Left ventricle myocardium superior (tissue), 1 donor: ENCODE measurements around the gene EPS15. TPM values are rescaled to one million over a fixed set of nuclear protein-coding genes. Genes with fewer than 3 reads are reported as not detected.
"Not testable (repeated sequence)": the region's sequence is repeated elsewhere in the genome, so short reads cannot be mapped to it uniquely, and the experiment has no call there.

Experiments
- ATAC-seq: fragments of 200-7000 bp; cut with Tn5 transposase; one replicate; pipeline ENCODE4 v1.9.1; 2020; ENCODE audit warnings: mild to moderate bottlenecking, moderate library complexity
- DNase-seq: peaks from one replicate; pipeline ENCODE4 v3.0.0-alpha.2; 2020
- intact Hi-C: fragments of 100-400 bp; cut with micrococcal nuclease; formaldehyde crosslinking; loops from one replicate; pipeline ENCODE4 v1.11.0; 2022
- total RNA-seq: library from RNA; stranded (reverse); fragmentation: NEBNext Ultra II Directional; extraction: Animal tissue kit (Norgen Biotek cat#: 25700); gene quantifications from one replicate; pipeline ENCODE4 v1.2.1, GENCODE V29; 2021
- donor health status: DM: no; HTN: yes; CAD: no; lungs with severe emphysema.

EPS15 gene
- total RNA-seq, 1 donor from 2014 or later, result 71.6 TPM

GRCh38 chr1:51414811-51415210 lies 104.3 kb downstream of the EPS15 start:
- DNase-seq (no peak), ATAC-seq (no peak)
- intact Hi-C loops, result no loop called here

DNA sequence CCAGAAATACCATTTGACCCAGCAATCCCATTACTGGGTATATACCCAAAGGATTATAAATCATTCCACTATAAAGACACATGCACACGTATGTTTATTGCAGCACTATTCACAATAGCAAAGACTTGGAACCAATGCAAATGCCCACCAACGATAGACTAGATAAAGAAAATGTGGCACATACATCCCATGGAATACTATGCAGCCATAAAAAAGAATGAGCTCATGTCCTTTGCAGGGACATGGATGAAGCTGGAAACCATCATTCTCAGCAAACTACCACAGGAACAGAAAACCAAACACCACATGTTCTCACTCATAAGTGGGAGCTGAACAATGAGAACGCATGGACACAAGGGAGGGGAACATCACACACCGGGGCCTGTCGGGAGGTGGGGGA lies 107.2 kb downstream of the EPS15 start:
- intact Hi-C loops, DNase-seq, ATAC-seq: not testable (repeated sequence)

- intact Hi-C loops, result no loop called here
Measured at GRCh38 chr1:51410568-51411460, 108.3 kb downstream of the EPS15 start.

DNA sequence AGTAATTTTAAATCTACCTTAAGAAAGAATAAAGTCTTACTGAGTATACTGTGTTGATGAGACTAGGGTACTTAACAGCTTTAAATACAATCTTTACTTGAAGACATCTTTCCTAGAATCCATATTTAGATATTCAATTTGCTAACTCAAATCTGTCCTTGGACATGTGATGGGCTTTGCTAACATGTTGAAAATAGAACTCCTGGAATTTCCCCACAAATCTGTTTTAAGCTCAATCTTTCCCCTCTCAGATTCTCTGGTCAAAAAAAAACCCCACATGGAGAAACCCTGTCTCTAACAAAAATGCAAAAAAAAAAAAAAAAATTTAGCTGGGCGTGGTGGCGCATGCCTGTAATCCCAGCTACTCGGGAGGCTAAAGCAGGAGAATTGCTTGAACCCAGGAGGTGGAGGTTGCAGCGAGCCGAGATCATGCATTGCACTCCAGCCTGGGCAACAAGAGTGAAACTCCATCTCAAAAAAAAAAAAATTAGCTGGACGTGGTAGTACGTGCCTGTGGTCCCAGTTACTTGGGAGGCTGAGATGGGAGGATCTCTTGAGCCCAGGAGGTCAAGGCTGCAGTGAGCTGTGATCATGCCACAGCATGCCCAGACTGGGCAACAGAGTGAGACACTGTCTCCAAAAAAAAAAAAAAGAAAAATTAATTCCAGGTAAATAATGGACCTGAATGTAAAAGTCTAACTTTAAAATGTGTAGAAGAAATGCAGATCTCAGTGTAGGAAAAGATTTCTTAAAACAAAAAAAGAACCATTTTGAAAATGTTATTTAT lies 109.1 kb downstream of the EPS15 start:
- intact Hi-C loops, ATAC-seq, DNase-seq: not testable (repeated sequence)

More at GRCh38 chr1:51410568-51411460, 108.3 kb downstream of the EPS15 start:
- DNase-seq, result no peak
- peak; percentile 65 for ATAC-seq

GRCh38 chr1:51392241-51392640 lies 126.8 kb downstream of the EPS15 start:
- ATAC-seq, result no peak
- intact Hi-C loops, result no loop called here
- DNase-seq, result no peak

GRCh38 chr1:51390641-51391040 lies 128.4 kb downstream of the EPS15 start:
- DNase-seq, ATAC-seq, intact Hi-C loops: not testable (repeated sequence)

- DNase-seq, ATAC-seq, intact Hi-C loops: not testable (repeated sequence)
Measured at GRCh38 chr1:51387288-51387687, 131.8 kb downstream of the EPS15 start.

GRCh38 chr1:51386259-51386658 lies 132.8 kb downstream of the EPS15 start:
- ATAC-seq, DNase-seq, intact Hi-C loops: not testable (repeated sequence)

GRCh38 chr1:51385776-51386175 lies 133.3 kb downstream of the EPS15 start:
- ATAC-seq, result no peak
- DNase-seq, result no peak
- intact Hi-C loops, result no loop called here

DNA sequence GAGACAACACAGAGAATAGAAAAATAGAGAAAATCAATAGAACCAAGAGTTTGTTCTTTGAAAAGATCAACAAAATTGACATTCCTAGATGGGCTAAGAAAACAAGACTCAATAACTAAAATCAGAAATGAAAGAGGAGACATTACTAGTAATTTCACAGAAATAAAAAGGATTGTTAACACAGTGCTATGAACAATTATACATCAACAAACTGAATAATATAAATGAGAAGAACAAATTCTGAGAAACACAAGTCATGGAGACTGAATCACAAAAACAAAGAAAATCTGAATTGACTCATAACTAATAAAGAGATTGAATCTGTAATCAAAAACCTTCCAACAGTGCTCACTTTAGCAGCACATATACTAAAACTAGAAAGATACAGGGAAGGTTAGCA lies 137.1 kb downstream of the EPS15 start:
- intact Hi-C loops, result no loop called here
- DNase-seq (no peak), ATAC-seq (no peak)

DNA sequence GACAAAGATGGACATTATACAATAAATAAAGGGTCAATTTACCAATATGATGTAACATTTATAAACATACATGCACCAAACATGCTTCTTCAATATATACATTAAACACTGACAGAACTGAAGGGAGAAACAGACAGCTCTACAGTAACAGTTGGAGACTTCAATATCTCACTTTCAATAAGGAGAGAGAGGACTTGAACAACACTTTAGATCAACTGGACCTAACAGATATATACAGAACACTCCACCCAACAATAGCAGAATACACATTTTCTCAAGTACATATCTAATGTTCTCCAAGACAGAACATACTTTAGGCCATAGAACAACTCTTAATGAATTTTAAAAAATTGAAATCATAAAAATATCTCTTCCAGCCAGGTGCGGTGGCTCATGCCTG lies 138.1 kb downstream of the EPS15 start:
- DNase-seq (no peak), ATAC-seq (no peak)
- intact Hi-C loops, result no loop called here

DNA sequence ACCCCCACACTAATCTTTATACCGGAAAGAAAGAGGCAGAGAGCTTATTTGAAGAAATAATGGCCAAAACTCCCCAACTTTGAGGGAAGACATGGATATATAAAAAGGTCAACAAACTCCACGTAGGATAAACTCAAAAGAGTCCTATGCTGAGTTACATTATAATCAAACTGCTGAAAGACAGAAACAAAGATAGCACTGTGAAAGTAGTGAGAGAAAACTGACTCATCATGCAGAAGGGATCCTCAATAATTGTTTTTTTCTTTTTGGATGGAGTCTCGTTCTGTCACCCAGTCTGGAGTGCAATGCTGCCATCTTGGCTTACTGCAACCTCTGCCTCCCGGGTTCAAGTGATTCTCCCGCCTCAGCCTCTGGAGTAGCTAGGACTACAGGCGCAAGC lies 140.2 kb downstream of the EPS15 start:
- no peak for DNase-seq
- intact Hi-C loops, result no loop called here
- ATAC-seq, result no peak

- DNase-seq, result no peak
- intact Hi-C loops, result no loop called here
- no peak for ATAC-seq
Measured at GRCh38 chr1:51373898-51374297, 145.2 kb downstream of the EPS15 start.

- intact Hi-C loops, result no loop called here
- no peak for DNase-seq
- ATAC-seq, result no peak
Measured at GRCh38 chr1:51372561-51372960, 146.5 kb downstream of the EPS15 start.

DNA sequence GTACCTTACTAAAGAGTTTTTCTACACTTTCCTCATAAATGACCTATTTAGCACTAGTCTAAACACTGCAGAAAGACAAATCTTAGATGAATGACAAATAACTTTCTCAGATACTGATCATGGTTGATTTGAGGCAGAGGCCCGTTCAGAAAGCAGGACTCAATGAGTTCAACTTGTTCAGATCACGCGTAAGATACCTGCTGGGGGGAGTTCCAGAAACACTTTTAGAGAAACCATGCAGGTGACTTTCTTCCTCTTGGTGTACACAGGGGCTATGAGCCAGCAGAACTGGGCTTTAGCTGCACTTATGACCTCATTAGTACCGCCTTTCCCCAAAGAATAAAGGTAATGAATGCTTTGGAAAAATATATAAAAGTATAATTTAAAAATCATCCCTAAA lies 149.9 kb downstream of the EPS15 start:
- ATAC-seq, result no peak
- intact Hi-C loops, result no loop called here

GRCh38 chr1:51365774-51366173 lies 153.3 kb downstream of the EPS15 start:
- DNase-seq (no peak), ATAC-seq (no peak)
- intact Hi-C loops, result no loop called here

More for the DNA sequence above, 149.9 kb downstream of the EPS15 start:
- no peak for DNase-seq

DNA sequence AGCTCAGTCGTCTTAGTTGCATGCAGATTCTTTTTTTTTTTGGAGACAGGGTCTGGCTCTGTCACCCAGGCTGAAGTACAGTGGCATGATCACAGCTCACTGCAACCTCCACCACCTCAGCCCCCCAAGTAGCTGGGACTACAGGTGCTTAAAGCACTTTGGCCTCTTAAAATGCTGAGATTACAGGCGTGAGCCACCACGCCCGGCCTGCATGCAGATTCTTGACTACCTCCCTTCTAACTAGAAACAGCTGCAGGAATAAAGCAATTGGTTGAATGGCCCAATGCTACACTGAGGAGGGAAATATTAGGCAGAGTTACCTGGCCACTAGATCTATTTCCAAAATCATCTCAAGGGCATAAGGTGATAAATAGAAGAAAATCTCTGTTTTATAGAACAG lies 159.2 kb downstream of the EPS15 start:
- no peak for DNase-seq
- no peak for ATAC-seq
- intact Hi-C loops, result no loop called here

DNA sequence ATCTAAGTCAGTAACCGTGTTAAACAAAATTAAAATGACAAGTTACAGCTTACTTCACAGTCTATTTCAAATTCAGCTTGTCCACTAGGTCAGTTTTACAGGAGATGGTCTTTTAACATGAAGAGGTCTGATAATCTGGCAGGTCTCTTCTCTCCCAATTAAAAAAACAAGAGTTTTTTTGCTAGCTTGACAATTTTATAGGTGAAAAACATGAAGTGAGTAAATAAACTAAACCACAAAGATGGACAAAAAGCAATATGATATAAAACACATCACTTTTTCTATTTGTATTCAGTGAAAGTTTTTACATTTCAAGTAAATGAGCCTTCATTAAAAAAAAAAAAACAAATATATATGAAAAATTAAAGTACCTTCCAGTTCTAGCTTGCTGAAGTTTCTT lies 163.7 kb downstream of the EPS15 start:
- ATAC-seq, result no peak
- DNase-seq, result no peak
- intact Hi-C loops, result no loop called here

GRCh38 chr1:51354416-51354815 lies 164.7 kb downstream of the EPS15 start:
- DNase-seq (no peak), ATAC-seq (no peak)
- intact Hi-C loops, result no loop called here

DNA sequence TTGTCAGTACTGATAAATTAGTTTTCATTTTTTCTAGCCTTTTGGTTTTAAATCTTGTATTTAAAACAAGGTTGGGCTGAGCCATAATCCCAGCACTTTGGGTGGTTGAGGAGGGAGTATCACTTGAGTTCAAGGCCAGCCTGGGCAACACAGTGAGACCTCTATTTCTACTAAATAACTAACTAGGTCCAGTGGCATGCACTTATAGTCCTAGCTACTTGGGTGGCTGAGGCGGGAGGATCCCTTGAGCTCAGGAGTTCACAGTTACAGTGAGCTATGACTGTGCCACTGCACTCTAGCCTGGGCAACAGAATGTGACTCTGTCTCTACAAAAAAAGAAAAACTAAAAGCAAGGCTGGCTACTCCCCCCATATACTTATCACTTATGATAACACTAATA lies 167.2 kb downstream of the EPS15 start:
- ATAC-seq (no peak), DNase-seq (no peak)
- intact Hi-C loops, result no loop called here
